SK-N-SH treated with all-trans-retinoic acid at 6 μM for 48 hours (cell line): Measurements from ENCODE around the gene ABLIM1.

Experiments
- ATAC-seq: fragments of 200-7000 bp; cut with Tn5 transposase; 3 replicates; pipeline ENCODE4 v1.9.1; 2020; ENCODE audit warnings: mild to moderate bottlenecking, moderate library complexity
- ARNTL ChIP-seq: fragments of 450-650 bp; formaldehyde crosslinking; IDR thresholded peaks from 2 replicates; pipeline ENCODE4 v1.5.0; 2020; ENCODE audit warnings: low read depth, mild to moderate bottlenecking, moderate library complexity, borderline replicate concordance
- BACH2 ChIP-seq: fragments of 250-450 bp; sonication (Bioruptor Pico); IDR thresholded peaks from 2 replicates; pipeline ENCODE4 v1.9.0; 2021; ENCODE audit warnings: mild to moderate bottlenecking, borderline replicate concordance
- CSDC2 ChIP-seq: fragments of 250-450 bp; sonication (Bioruptor Pico); IDR thresholded peaks from 2 replicates; pipeline ENCODE4 v1.5.0; 2020; ENCODE audit warnings: mild to moderate bottlenecking, moderate library complexity
- ESRRG ChIP-seq: fragments of 250-450 bp; sonication (Bioruptor Pico); IDR thresholded peaks from 2 replicates; pipeline ENCODE4 v1.6.1; 2021; ENCODE audit warnings: mild to moderate bottlenecking
- GLIS3 ChIP-seq: fragments of 250-450 bp; sonication (Bioruptor Pico); IDR thresholded peaks from 2 replicates; pipeline ENCODE4 v1.5.0; 2020; ENCODE audit warnings: mild to moderate bottlenecking, moderate library complexity
- ISL1 ChIP-seq: fragments of 250-450 bp; sonication (Bioruptor Pico); IDR thresholded peaks from 2 replicates; pipeline ENCODE4 v2.1.2; 2022; ENCODE audit warnings: mild to moderate bottlenecking, moderate library complexity
- OSR1 ChIP-seq: fragments of 250-450 bp; sonication (Bioruptor Pico); IDR thresholded peaks from 2 replicates; pipeline ENCODE4 v1.8.0; 2022; ENCODE audit warnings: moderate library complexity, mild to moderate bottlenecking, inconsistent platforms
- PPARA ChIP-seq: fragments of 250-450 bp; sonication (Bioruptor Pico); IDR thresholded peaks from 2 replicates; pipeline ENCODE4 v1.5.0; 2020; ENCODE audit warnings: mild to moderate bottlenecking, borderline replicate concordance
- SNAI2 ChIP-seq: fragments of 250-450 bp; sonication (Bioruptor Pico); IDR thresholded peaks from 2 replicates; pipeline ENCODE4 v1.5.0; 2020; ENCODE audit warnings: mild to moderate bottlenecking, moderate library complexity
- TOX ChIP-seq: fragments of 250-450 bp; sonication (Bioruptor Pico); IDR thresholded peaks from 2 replicates; pipeline ENCODE4 v1.8.0; 2021; ENCODE audit warnings: mild to moderate bottlenecking, moderate library complexity, borderline replicate concordance
- ZC3H10 ChIP-seq: fragments of 250-450 bp; sonication (Bioruptor Pico); IDR thresholded peaks from 2 replicates; pipeline ENCODE4 v1.5.1; 2021; ENCODE audit warnings: mild to moderate bottlenecking, moderate library complexity
- ZFP3 ChIP-seq: fragments of 250-450 bp; sonication (Bioruptor Pico); IDR thresholded peaks from 2 replicates; pipeline ENCODE4 v1.5.0; 2020; ENCODE audit warnings: mild to moderate bottlenecking, moderate library complexity
- ZFP30 ChIP-seq: fragments of 450-650 bp; formaldehyde crosslinking; IDR thresholded peaks from 2 replicates; pipeline ENCODE4 v1.5.0; 2022; ENCODE audit warnings: mild to moderate bottlenecking, moderate library complexity
- ZNF565 ChIP-seq: fragments of 450-650 bp; formaldehyde crosslinking; conservative IDR thresholded peaks from 2 replicates; pipeline ENCODE4 v1.5.0; 2020; ENCODE audit warnings: low read depth, mild to moderate bottlenecking, moderate library complexity
- ZNF70 ChIP-seq: fragments of 450-650 bp; formaldehyde crosslinking; IDR thresholded peaks from 2 replicates; pipeline ENCODE4 v1.5.0; 2020; ENCODE audit warnings: mild to moderate bottlenecking, moderate library complexity
- ZNF8 ChIP-seq: fragments of 450-650 bp; formaldehyde crosslinking; IDR thresholded peaks from 2 replicates; pipeline ENCODE4 v1.5.0; 2020; ENCODE audit warnings: mild to moderate bottlenecking, moderate library complexity
- TF ChIP-seq, protein P1 (sequence below): fragments of 250-450 bp; sonication (Bioruptor Pico); IDR thresholded peaks from 2 replicates; pipeline ENCODE4 v1.8.0; 2020; ENCODE audit warnings: mild to moderate bottlenecking, moderate library complexity, borderline replicate concordance
- TF ChIP-seq, protein P2 (sequence below): fragments of 250-450 bp; sonication (Bioruptor Pico); IDR thresholded peaks from 2 replicates; pipeline ENCODE4 v1.5.1; 2021; ENCODE audit warnings: mild to moderate bottlenecking, moderate library complexity
- TF ChIP-seq, protein P3 (sequence below): fragments of 250-450 bp; sonication (Bioruptor Pico); IDR thresholded peaks from 2 replicates; pipeline ENCODE4 v1.5.1; 2020; ENCODE audit warnings: low read depth, mild to moderate bottlenecking, moderate library complexity
- TF ChIP-seq, protein P4 (sequence below): fragments of 250-450 bp; sonication (Bioruptor Pico); IDR thresholded peaks from 2 replicates; pipeline ENCODE4 v1.5.0; 2020; ENCODE audit warnings: mild to moderate bottlenecking, moderate library complexity

The ABLIM1 gene

DNA sequence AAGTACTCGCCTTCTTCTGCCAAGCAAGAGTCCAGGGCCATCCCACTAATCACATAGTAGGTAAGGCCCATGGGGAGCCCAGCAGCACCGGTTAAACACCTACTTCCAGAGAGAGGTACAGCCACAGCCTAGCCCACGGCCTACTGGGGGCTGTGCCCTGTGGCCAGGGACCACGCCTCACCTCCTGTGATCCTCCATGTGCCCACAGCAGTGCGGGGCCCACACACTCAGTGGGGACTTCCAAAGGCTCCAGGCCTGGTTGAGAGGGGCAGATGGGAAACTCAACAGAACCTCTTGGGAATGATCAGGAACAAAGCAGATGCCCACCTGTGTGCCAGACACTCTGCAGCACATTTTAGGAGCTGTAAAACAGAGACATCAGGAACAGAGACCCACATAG lies 273.5 kb downstream of the ABLIM1 start:
- TF ChIP-seq SNAI2 (no peak), ZFP3 (no peak), GLIS3 (CRISPR knock-in tag) (no peak), BACH2 (CRISPR knock-in tag) (no peak), CSDC2 (no peak), ZNF565 (no peak), OSR1 (CRISPR knock-in tag) (no peak), ARNTL (no peak), PPARA (CRISPR knock-in tag) (no peak), ZC3H10 (no peak), TOX (no peak), ISL1 (CRISPR knock-in tag) (no peak), ZFP30 (no peak), ZNF8 (CRISPR knock-in tag) (no peak), ESRRG (no peak), ZNF70 (CRISPR knock-in tag) (no peak)
- TF ChIP-seq, protein P1, sequence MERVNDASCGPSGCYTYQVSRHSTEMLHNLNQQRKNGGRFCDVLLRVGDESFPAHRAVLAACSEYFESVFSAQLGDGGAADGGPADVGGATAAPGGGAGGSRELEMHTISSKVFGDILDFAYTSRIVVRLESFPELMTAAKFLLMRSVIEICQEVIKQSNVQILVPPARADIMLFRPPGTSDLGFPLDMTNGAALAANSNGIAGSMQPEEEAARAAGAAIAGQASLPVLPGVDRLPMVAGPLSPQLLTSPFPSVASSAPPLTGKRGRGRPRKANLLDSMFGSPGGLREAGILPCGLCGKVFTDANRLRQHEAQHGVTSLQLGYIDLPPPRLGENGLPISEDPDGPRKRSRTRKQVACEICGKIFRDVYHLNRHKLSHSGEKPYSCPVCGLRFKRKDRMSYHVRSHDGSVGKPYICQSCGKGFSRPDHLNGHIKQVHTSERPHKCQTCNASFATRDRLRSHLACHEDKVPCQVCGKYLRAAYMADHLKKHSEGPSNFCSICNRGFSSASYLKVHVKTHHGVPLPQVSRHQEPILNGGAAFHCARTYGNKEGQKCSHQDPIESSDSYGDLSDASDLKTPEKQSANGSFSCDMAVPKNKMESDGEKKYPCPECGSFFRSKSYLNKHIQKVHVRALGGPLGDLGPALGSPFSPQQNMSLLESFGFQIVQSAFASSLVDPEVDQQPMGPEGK (CRISPR knock-in tag) = no peak
- TF ChIP-seq, protein P2, sequence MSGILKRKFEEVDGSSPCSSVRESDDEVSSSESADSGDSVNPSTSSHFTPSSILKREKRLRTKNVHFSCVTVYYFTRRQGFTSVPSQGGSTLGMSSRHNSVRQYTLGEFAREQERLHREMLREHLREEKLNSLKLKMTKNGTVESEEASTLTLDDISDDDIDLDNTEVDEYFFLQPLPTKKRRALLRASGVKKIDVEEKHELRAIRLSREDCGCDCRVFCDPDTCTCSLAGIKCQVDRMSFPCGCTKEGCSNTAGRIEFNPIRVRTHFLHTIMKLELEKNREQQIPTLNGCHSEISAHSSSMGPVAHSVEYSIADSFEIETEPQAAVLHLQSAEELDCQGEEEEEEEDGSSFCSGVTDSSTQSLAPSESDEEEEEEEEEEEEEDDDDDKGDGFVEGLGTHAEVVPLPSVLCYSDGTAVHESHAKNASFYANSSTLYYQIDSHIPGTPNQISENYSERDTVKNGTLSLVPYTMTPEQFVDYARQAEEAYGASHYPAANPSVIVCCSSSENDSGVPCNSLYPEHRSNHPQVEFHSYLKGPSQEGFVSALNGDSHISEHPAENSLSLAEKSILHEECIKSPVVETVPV (CRISPR knock-in tag) = no peak
- TF ChIP-seq, protein P3, sequence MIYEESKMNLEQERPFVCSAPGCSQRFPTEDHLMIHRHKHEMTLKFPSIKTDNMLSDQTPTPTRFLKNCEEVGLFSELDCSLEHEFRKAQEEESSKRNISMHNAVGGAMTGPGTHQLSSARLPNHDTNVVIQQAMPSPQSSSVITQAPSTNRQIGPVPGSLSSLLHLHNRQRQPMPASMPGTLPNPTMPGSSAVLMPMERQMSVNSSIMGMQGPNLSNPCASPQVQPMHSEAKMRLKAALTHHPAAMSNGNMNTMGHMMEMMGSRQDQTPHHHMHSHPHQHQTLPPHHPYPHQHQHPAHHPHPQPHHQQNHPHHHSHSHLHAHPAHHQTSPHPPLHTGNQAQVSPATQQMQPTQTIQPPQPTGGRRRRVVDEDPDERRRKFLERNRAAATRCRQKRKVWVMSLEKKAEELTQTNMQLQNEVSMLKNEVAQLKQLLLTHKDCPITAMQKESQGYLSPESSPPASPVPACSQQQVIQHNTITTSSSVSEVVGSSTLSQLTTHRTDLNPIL (CRISPR knock-in tag) = no peak
- TF ChIP-seq, protein P4, sequence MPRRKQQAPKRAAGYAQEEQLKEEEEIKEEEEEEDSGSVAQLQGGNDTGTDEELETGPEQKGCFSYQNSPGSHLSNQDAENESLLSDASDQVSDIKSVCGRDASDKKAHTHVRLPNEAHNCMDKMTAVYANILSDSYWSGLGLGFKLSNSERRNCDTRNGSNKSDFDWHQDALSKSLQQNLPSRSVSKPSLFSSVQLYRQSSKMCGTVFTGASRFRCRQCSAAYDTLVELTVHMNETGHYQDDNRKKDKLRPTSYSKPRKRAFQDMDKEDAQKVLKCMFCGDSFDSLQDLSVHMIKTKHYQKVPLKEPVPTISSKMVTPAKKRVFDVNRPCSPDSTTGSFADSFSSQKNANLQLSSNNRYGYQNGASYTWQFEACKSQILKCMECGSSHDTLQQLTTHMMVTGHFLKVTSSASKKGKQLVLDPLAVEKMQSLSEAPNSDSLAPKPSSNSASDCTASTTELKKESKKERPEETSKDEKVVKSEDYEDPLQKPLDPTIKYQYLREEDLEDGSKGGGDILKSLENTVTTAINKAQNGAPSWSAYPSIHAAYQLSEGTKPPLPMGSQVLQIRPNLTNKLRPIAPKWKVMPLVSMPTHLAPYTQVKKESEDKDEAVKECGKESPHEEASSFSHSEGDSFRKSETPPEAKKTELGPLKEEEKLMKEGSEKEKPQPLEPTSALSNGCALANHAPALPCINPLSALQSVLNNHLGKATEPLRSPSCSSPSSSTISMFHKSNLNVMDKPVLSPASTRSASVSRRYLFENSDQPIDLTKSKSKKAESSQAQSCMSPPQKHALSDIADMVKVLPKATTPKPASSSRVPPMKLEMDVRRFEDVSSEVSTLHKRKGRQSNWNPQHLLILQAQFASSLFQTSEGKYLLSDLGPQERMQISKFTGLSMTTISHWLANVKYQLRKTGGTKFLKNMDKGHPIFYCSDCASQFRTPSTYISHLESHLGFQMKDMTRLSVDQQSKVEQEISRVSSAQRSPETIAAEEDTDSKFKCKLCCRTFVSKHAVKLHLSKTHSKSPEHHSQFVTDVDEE (CRISPR knock-in tag) = no peak
- no peak for ATAC-seq

DNA sequence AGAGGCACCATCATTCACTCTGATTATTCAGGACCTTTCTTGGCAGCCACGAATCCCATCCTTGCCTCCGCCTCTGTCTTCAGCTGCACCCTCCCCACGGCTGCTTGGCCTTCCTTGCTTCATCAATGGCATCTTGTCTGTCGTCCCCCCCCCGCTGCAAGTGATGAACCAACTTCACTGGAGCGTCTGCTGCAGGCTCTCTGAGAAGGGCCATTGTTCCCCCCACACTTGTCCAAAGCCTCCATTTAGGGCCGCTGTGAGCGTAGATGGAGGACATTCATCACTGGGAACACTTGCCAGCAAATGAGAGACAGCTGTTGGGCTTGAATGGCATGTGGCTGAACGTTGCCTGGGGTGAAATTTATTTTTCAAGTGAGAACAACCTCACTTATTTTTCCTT lies 273.9 kb downstream of the ABLIM1 start:
- TF ChIP-seq ESRRG (no peak), ZNF8 (CRISPR knock-in tag) (no peak), ISL1 (CRISPR knock-in tag) (no peak), ZC3H10 (no peak)
- no peak for ATAC-seq
